ENCODE measurements around the gene RSPH9. TPM values are rescaled to one million over a fixed set of nuclear protein-coding genes. Genes with fewer than 3 reads are reported as not detected.

Gene RSPH9
- total RNA-seq, 3 donors from 2014 or later = not detected

- H3K4me3 Mint-ChIP-seq = no peak overlapping the region
- DNase-seq = no peak
- no peaks in the 10 kb centered on the region for H3K9me3 Mint-ChIP-seq
- no peak for ATAC-seq
- H3K27me3 Mint-ChIP-seq (ENCODE audit: low read depth) = no peaks in the 10 kb centered on the region
- H3K4me1 Mint-ChIP-seq (ENCODE audit: low read depth) = peaks cover 19% of the 10 kb centered on the region
- peaks cover 24% of the 10 kb centered on the region for H3K36me3 Mint-ChIP-seq (ENCODE audit: insufficient read depth)
Observed at GRCh38 chr6:43680308-43681200, 35.7 kb downstream of the RSPH9 start.

GRCh38 chr6:43681303-43681702 lies 36.5 kb downstream of the RSPH9 start:
- DNase-seq (no peak), ATAC-seq (no peak)
- Mint-ChIP-seq H3K4me3 (no peak overlapping the region), H3K9me3 (no peaks in the 10 kb centered on the region), H3K27me3 (ENCODE audit: low read depth) (no peaks in the 10 kb centered on the region), H3K4me1 (ENCODE audit: low read depth) (peaks cover 24% of the 10 kb centered on the region), H3K36me3 (ENCODE audit: insufficient read depth) (peaks cover 28% of the 10 kb centered on the region)

- Mint-ChIP-seq H3K4me3 (no peak overlapping the region), H3K36me3 (ENCODE audit: insufficient read depth) (peaks cover 26% of the 10 kb centered on the region), H3K9me3 (no peaks in the 10 kb centered on the region), H3K27me3 (ENCODE audit: low read depth) (no peaks in the 10 kb centered on the region), H3K4me1 (ENCODE audit: low read depth) (peaks cover 34% of the 10 kb centered on the region)
- ATAC-seq (no peak), DNase-seq (no peak)
Observed at GRCh38 chr6:43682724-43683429, 38.0 kb downstream of the RSPH9 start.

GRCh38 chr6:43683708-43684455 lies 39.0 kb downstream of the RSPH9 start:
- H3K4me1 Mint-ChIP-seq (ENCODE audit: low read depth) = peaks cover 39% of the 10 kb centered on the region
- no peaks in the 10 kb centered on the region for H3K27me3 Mint-ChIP-seq (ENCODE audit: low read depth)
- no peak overlapping the region for H3K4me3 Mint-ChIP-seq
- ATAC-seq = no peak
- peaks cover 23% of the 10 kb centered on the region for H3K36me3 Mint-ChIP-seq (ENCODE audit: insufficient read depth)
- H3K9me3 Mint-ChIP-seq = no peaks in the 10 kb centered on the region
- no peak for DNase-seq

GRCh38 chr6:43687079-43687436 lies 42.2 kb downstream of the RSPH9 start:
- DNase-seq = no peak
- Mint-ChIP-seq H3K4me1 (ENCODE audit: low read depth) (peaks cover 39% of the 10 kb centered on the region), H3K36me3 (ENCODE audit: insufficient read depth) (peaks cover 8% of the 10 kb centered on the region), H3K27me3 (ENCODE audit: low read depth) (no peaks in the 10 kb centered on the region), H3K9me3 (no peaks in the 10 kb centered on the region), H3K4me3 (peak overlapping the region; percentile 95)
- peak; percentile 13 to 20 for ATAC-seq

DNA sequence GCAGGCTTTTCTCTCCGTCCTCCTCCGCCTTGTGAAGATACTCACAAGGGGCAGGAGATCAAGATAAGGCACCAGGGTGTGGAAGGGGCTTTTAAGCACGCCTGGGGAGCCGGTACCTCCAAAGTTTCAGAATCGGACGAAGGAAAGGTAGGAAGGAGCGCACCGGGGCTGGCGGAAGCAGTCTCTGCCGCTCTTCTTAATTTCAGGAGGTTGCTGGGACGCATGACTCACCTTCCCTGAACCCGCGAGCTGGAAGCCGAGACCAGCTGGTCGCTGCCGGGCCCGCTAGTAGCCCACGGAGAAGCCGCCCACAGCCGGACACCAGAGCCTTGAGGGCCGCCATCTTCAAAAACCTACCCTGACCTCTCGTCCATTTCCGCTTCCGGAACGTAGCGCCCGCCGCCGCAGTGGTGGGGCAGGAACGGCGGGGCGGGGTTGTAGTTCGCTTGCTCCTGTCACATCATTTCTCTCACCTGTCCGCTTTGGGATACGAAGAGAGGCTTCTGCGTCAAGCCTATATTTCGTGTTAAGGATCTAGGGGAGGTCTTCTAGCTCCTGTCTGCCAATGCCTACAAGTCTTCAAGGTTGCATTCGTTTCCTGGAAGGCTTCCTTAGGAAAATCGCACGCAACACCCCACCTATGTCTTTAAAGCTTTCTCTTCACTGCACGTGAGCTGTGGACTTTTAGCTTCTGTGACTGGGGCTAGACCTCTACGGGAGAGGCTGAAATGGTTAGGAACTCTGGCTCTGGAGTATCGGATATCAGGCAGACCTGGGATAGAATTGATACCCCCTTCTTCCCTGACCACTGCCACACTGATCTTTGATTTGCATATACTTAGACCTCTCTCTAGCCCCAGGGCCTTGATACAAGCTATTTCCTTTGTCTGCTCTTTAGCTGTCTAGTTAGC lies 42.9 kb downstream of the RSPH9 start, which contains the start of gene MRPS18A:
MRPS18A (minus strand) TSS at position 355 of the 911 bp plus-strand sequence; CDS start at position 343, 12 bp downstream.
- Mint-ChIP-seq H3K4me1 (ENCODE audit: low read depth) (peaks cover 39% of the 10 kb centered on the region), H3K4me3 (peak within 1 kb of the TSS; percentile 95), H3K27me3 (ENCODE audit: low read depth) (peaks cover 1% of the 10 kb centered on the region), H3K36me3 (ENCODE audit: insufficient read depth) (peaks cover 8% of the 10 kb centered on the region), H3K9me3 (no peaks in the 10 kb centered on the region)
- ATAC-seq (peak; percentile 98 to 99), DNase-seq (peak; percentile 65)

- ATAC-seq = no peak
- DNase-seq = no peak
- Mint-ChIP-seq H3K9me3 (no peaks in the 10 kb centered on the region), H3K4me3 (no peak overlapping the region), H3K36me3 (ENCODE audit: insufficient read depth) (peaks cover 8% of the 10 kb centered on the region), H3K27me3 (ENCODE audit: low read depth) (peaks cover 3% of the 10 kb centered on the region), H3K4me1 (ENCODE audit: low read depth) (peaks cover 25% of the 10 kb centered on the region)
Observed at GRCh38 chr6:43689421-43689820, 44.6 kb downstream of the RSPH9 start.

GRCh38 chr6:43695215-43695966 lies 50.6 kb downstream of the RSPH9 start:
- H3K9me3 Mint-ChIP-seq = no peaks in the 10 kb centered on the region
- H3K4me3 Mint-ChIP-seq = no peak overlapping the region
- no peaks in the 10 kb centered on the region for H3K4me1 Mint-ChIP-seq (ENCODE audit: low read depth)
- H3K27me3 Mint-ChIP-seq (ENCODE audit: low read depth) = peaks cover 23% of the 10 kb centered on the region
- DNase-seq (no peak), ATAC-seq (no peak)
- H3K36me3 Mint-ChIP-seq (ENCODE audit: insufficient read depth) = no peaks in the 10 kb centered on the region

GRCh38 chr6:43695967-43696291 lies 51.1 kb downstream of the RSPH9 start:
- no peak overlapping the region for H3K4me3 Mint-ChIP-seq
- DNase-seq (no peak), ATAC-seq (no peak)
- H3K27me3 Mint-ChIP-seq (ENCODE audit: low read depth) = peaks cover 25% of the 10 kb centered on the region
- H3K9me3 Mint-ChIP-seq = no peaks in the 10 kb centered on the region
- H3K4me1 Mint-ChIP-seq (ENCODE audit: low read depth) = no peaks in the 10 kb centered on the region
- H3K36me3 Mint-ChIP-seq (ENCODE audit: insufficient read depth) = no peaks in the 10 kb centered on the region

DNA sequence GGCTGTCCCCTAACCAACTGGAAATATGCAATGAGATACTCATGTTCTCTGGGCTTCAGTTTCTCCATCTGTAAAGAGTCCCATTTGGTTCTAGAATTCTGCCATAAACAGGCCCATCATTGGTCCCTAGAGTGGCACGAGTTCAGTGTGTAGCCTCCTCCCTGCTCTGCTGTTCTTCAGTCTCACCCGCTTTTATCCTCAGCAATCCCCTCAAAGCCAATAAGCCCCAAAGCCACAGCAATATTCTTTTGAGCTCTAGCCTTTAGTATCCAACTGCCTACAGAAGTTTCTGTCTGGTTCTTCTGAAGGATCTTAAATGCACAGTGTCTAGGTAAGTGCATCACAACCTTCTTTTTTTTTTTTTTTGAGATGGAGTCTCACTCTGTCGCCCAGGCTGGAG lies 52.6 kb downstream of the RSPH9 start:
- ATAC-seq = no peak
- no peak for DNase-seq
- H3K4me1 Mint-ChIP-seq (ENCODE audit: low read depth) = no peaks in the 10 kb centered on the region
- H3K4me3 Mint-ChIP-seq = no peak overlapping the region
- no peaks in the 10 kb centered on the region for H3K36me3 Mint-ChIP-seq (ENCODE audit: insufficient read depth)
- peaks cover 31% of the 10 kb centered on the region for H3K27me3 Mint-ChIP-seq (ENCODE audit: low read depth)
- H3K9me3 Mint-ChIP-seq = no peaks in the 10 kb centered on the region

DNA sequence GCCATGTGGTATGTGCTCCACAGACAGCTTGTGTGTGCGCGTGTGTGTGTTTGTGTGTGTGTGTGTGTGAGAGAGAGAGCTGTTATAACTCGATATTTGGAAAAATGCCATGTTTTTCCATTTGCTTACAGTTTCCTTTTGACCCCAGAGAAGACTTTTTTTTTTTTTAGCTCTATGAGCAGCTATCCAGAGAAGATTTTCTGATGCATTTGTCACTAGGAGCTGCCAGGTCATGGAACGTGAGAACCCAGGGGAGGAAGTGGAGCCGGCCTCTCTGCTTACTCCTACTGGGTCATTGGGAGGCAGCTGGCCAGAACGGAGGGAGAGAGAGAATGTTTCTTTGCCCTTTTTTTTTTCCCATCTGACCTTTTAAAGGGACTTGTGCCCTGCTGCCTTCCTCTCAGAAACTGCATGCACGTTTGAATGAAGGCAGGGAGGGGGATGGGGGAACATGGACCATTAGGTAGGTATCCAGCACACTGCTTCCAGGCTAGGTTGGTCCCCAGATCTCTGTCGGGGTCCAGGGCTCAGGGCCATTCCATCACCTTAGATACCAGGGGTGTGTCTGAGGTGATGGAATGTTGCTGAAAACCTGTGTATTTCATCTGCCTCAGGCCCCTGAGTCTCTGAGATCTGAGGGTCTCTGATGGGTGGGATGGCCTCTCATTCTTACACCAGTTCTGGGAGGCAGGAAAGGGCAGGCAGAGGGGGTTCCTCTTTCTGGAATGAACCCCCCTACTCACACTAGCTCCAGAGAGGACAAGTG lies 53.9 kb downstream of the RSPH9 start:
- Mint-ChIP-seq H3K27me3 (ENCODE audit: low read depth) (peaks cover 41% of the 10 kb centered on the region), H3K4me3 (no peak overlapping the region), H3K9me3 (no peaks in the 10 kb centered on the region), H3K4me1 (ENCODE audit: low read depth) (no peaks in the 10 kb centered on the region), H3K36me3 (ENCODE audit: insufficient read depth) (no peaks in the 10 kb centered on the region)
- ATAC-seq (no peak), DNase-seq (no peak)

DNA sequence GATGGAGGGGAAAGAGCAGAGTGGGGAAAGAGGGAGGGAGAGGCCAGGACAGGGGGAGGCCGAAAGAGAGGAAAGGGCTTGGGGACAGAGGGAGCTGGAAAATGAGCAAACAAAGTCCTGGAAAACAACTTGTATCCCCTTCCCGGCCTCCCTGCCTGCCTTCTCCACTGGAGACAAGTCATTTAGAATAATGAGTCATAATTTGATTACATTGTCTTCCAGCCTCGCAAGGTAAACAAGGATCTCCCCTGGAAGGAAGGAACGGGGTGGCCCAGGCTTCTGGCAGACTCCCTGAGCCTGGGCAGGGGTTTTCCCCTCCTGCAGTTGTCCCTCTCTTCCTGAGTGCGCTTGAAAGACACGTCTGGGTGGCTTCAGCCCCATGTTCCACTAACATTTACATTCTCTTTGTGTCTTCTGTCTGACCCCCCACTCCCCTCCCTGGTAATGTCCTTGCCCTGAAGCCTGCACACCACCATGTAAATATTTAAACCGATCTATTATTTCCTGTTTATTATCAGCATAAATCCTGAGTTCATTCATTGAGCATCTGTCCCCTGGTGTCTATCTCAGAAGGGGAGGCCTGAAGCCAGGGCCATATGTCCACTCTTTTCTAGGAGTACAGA lies 54.8 kb downstream of the RSPH9 start:
- ATAC-seq = no peak
- no peaks in the 10 kb centered on the region for H3K4me1 Mint-ChIP-seq (ENCODE audit: low read depth)
- no peaks in the 10 kb centered on the region for H3K36me3 Mint-ChIP-seq (ENCODE audit: insufficient read depth)
- no peak for DNase-seq
- H3K4me3 Mint-ChIP-seq = no peak overlapping the region
- no peaks in the 10 kb centered on the region for H3K9me3 Mint-ChIP-seq
- peaks cover 41% of the 10 kb centered on the region for H3K27me3 Mint-ChIP-seq (ENCODE audit: low read depth)
